HCT116 (cell line): ENCODE results near the gene TSPYL2.

Source experiments
- CEBPB ChIP-seq: IDR thresholded peaks from 2 replicates; pipeline ENCODE4 v1.6.1; 2012; ENCODE audit warnings: low read depth
- CTCF ChIP-seq, 3 experiments: fragments of 200-600 bp in 1 of 3; sonication (generic) in 1 of 3; IDR thresholded peaks in 2 of 3; conservative IDR thresholded peaks in 1 of 3; 2 replicates each; pipeline ENCODE4 v1.5.1; 2012 to 2017; ENCODE audit warnings: low read depth in 2 of 3, low read length in 2 of 3, antibody characterized with exemption in 1 of 3, borderline replicate concordance in 1 of 3, control low read depth in 1 of 3, mild to moderate bottlenecking in 1 of 3, mixed read lengths in 1 of 3, mixed run types in 1 of 3, moderate library complexity in 1 of 3; ENCODE audit not compliant: insufficient read depth in 1 of 3
- EZH2 ChIP-seq: fragments of 200-600 bp; sonication (generic); IDR thresholded peaks from 2 replicates; pipeline ENCODE4 v1.6.1; 2017; ENCODE audit warnings: antibody characterized with exemption, mixed run types
- EZH2phosphoT487 ChIP-seq: fragments of 200-600 bp; IDR thresholded peaks from 2 replicates; pipeline ENCODE4 v1.6.1; 2018; ENCODE audit warnings: antibody characterized with exemption, borderline replicate concordance
- JUND ChIP-seq: IDR thresholded peaks from 2 replicates; pipeline ENCODE4 v1.6.1; 2012
- MAX ChIP-seq: IDR thresholded peaks from 2 replicates; pipeline ENCODE4 v1.6.1; 2012
- POLR2A ChIP-seq: IDR thresholded peaks from 2 replicates; pipeline ENCODE4 v1.7.0; 2011; ENCODE audit warnings: borderline replicate concordance; ENCODE audit not compliant: insufficient read depth, insufficient read length; ENCODE audit errors: extremely low read depth
- POLR2AphosphoS5 ChIP-seq: IDR thresholded peaks from 2 replicates; pipeline ENCODE4 v1.6.1; 2011; ENCODE audit warnings: mild to moderate bottlenecking, low read depth, low read length, moderate library complexity
- REST ChIP-seq: IDR thresholded peaks from 2 replicates; pipeline ENCODE4 v1.6.1; 2012; ENCODE audit warnings: low read depth
- SP1 ChIP-seq: IDR thresholded peaks from 2 replicates; pipeline ENCODE4 v1.6.1; 2012; ENCODE audit warnings: low read depth
- SRF ChIP-seq: IDR thresholded peaks from 2 replicates; pipeline ENCODE4 v1.6.1; 2012; ENCODE audit warnings: low read depth
- YY1 ChIP-seq: IDR thresholded peaks from 2 replicates; pipeline ENCODE4 v1.6.1; 2011; ENCODE audit warnings: low read length, low read depth, moderate library complexity, mild to moderate bottlenecking; ENCODE audit not compliant: insufficient replicate concordance; ENCODE audit errors: extremely low read depth

GRCh38 chrX:53039236-53039635 is 42.9 kb upstream of the TSPYL2 start:
- TF ChIP-seq SP1: no peak
- TF ChIP-seq CTCF (IDR thresholded peaks at IDR 0.05 in 2 of 3, conservative IDR thresholded peaks at IDR 0.05 in 1 of 3; ENCODE audit: borderline replicate concordance in 1 of 3, insufficient read depth in 1 of 3, low read depth in 2 of 3, low read length in 2 of 3): no peak
- TF ChIP-seq YY1: no peak
- no peak for TF ChIP-seq MAX
- no peak for TF ChIP-seq JUND
- no peak for TF ChIP-seq SRF
- no peak for TF ChIP-seq POLR2AphosphoS5
- no peak for TF ChIP-seq CEBPB
- TF ChIP-seq REST: no peak
- TF ChIP-seq EZH2: no peak
- TF ChIP-seq POLR2A: no peak
- TF ChIP-seq EZH2phosphoT487: no peak
